Stimulated activated CD8-positive, alpha-beta memory T cell treated with anti-CD3 and anti-CD28 coated beads, Interleukin-15, amount 100 ng/mL, for 1 hour (primary cell): ENCODE results near the gene DNAJC13.

Source experiments
- DNase-seq: peaks from one replicate; pipeline ENCODE4 v3.0.0-alpha.2; 2020; ENCODE audit warnings: low read depth

The DNAJC13 gene

GRCh38 chr3:132461544-132461943, 44.2 kb downstream of the DNAJC13 start:
- DNase-seq = no peak

DNA sequence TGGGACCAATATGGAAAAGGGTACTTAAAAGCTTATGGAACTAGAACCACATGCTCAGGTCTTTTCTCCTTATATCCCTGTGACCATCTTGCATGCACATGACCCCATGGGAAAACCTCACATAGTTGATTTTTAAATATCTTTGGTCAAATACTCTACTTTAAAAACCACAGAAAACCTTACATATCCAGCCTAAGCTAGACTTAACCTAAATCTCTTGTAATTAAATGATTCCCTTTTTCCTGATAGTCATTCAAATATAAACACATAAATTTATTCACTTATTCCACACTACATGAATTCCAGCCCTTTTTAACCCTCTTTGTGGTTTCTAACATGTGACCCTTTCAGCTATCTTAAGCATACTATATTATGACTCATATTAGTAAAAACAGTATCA, 46.8 kb downstream of the DNAJC13 start:
- no peak for DNase-seq

- no peak for DNase-seq
These were observed 52.0 kb downstream of the DNAJC13 start for GRCh38 chr3:132469326-132469725.

DNA sequence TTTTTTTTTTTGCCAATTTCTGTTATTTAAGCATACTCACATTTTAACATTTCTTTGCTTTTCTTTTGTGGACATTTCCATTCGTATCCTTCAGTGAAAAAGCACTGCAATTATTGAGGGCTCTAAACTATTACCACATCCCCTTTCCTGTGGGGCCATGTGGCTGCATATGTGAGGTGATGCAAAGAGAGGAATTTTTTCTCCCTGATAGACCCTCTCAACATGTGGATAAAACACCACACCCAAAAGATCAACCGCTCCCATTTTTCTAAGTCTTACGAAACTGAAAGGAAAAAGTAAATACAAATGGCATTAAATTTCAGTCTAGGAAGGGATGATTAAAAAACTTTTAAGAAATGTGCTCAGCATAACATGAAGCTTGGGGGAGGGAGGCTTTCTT, 68.8 kb downstream of the DNAJC13 start:
- DNase-seq = no peak

DNA sequence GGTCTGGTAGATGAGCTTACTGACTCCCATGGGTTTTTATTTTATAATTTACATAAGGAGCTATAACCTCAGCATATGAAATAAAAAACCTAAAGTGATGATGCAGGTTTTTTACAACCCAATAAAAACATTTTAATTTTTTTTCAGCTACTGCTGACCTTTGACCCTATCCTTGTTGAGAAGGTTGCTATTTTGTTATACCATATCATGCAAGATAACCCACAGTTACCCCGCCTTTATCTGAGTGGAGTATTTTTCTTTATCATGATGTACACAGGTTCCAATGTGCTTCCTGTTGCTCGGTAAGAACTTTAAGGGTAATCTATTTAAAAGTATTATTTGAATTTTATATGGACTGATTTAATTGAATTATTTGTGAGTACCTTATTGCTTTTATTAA, 70.8 kb downstream of the DNAJC13 start:
- DNase-seq = no peak

- DNase-seq = no peak
These were observed 81.8 kb downstream of the DNAJC13 start for GRCh38 chr3:132499071-132499470.

- DNase-seq = no peak
These were observed 86.3 kb downstream of the DNAJC13 start for GRCh38 chr3:132503559-132503958.

- no peak for DNase-seq
These were observed 87.2 kb downstream of the DNAJC13 start for GRCh38 chr3:132504375-132504933.

- DNase-seq = no peak
These were observed 90.4 kb downstream of the DNAJC13 start for GRCh38 chr3:132507657-132508056.

DNA sequence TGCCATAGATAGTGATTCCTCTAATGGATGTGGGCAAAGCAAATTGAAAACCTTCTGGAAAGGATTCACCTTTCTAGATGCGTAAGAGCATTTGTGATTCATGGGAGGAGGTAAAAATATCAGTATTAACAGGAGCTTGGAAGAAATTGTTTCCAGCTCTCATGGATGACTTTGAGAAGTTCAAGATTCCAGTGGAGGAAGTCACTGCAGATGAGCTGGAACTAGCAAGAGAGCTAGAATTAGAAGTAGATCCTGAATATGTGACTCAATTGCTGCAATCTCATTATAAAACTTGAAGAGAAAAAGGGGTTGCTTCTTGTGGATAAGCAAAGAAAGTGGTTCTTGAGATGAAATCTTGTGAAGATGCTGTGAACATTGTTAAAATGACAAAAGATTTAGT, 91.8 kb downstream of the DNAJC13 start:
- no peak for DNase-seq

DNA sequence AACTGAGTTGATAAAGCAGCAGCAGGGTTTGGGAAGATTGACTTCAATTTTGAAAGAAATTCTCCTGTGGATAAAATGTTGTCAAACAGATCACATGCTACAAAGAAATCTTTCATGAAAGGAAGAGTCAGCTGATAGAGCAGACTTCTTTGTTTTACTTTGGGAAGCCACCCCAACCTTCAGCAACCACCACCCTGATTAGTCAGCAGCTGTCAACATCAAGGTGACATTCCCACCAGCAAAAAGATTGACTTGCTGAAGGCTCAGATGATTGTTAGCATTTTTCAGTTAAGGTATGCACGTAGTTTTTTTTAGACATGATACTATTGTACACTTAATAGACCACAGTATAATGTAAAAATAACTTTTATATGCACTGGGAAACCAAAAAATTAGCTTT, 92.2 kb downstream of the DNAJC13 start:
- no peak for DNase-seq

- no peak for DNase-seq
These were observed 95.8 kb downstream of the DNAJC13 start for GRCh38 chr3:132513057-132513456.

GRCh38 chr3:132517311-132517710, 100.0 kb downstream of the DNAJC13 start:
- no peak for DNase-seq

DNA sequence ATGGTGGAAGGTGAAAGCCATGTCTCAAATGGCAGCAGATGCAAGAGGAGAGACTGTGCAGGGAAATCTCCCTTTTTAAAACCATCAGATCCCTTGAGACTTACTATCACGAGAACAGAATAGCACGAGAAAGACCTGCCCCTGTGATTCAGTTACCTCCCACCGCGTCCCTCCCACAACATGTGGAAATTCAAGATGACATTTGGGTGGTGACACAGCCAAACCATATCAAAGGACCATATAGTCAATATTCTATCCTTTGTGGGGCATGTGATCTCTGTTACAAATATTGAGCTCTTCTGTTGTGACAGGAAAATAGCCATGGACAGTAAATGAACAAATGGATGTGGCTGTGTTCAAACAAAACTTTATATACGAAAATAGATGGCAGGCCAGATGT, 102.6 kb downstream of the DNAJC13 start:
- no peak for DNase-seq

DNA sequence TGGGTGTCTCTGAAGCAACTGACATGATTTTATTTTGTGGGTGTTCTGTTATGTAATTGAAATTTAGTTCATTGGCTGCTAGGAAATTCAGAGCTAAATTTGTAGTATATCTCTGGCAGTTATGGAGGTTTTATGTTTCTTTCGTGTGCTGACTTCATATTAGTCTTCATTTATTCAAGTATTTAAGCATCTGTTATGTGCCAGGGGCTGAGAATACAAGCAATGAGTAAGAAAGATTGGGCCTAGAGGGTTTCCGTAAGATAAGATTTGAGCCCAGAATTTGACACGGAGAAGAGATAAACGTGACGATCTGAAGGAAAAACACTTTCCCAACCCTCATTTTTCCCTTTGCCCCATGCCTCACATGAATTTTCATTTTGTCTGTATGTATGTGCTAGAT, 104.6 kb downstream of the DNAJC13 start:
- DNase-seq = no peak

DNA sequence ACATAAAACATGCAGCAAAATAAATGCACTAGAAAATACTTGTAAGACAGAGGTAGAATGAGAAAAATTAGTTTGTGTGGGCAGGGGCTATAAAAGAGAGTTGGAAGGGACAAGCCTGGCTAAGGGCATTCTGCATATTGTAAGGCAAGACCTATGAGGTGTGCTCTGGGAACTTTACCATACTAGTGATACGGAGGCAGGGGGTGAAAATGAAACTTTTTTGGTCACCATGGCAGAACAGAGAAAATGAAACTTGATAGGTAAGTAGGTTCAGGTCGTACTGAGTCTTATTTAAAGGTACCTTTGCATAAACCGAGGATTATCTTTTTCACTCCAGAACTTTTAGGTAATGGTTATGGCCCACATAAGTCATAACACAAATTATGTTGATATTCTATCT, 105.1 kb downstream of the DNAJC13 start:
- no peak for DNase-seq

DNA sequence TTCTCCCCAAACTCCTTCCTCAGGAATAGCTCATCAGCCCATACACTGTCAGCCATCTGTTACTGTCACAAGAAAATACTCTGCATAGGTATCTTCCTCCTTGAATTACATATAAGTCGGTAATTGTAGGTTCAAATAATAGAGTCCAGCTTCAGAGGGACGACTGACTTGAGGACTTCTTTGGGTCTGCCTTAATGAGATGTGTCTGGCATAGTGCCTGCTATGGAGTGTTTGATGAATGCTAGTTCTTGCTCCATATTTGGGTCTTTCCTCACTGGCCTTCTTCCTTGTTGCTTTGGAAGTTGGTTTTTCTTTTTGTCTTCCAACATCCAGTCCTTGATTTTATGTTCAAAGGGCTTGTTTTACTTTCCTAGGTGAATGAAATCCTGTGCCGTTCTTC, 113.3 kb downstream of the DNAJC13 start:
- no peak for DNase-seq

DNA sequence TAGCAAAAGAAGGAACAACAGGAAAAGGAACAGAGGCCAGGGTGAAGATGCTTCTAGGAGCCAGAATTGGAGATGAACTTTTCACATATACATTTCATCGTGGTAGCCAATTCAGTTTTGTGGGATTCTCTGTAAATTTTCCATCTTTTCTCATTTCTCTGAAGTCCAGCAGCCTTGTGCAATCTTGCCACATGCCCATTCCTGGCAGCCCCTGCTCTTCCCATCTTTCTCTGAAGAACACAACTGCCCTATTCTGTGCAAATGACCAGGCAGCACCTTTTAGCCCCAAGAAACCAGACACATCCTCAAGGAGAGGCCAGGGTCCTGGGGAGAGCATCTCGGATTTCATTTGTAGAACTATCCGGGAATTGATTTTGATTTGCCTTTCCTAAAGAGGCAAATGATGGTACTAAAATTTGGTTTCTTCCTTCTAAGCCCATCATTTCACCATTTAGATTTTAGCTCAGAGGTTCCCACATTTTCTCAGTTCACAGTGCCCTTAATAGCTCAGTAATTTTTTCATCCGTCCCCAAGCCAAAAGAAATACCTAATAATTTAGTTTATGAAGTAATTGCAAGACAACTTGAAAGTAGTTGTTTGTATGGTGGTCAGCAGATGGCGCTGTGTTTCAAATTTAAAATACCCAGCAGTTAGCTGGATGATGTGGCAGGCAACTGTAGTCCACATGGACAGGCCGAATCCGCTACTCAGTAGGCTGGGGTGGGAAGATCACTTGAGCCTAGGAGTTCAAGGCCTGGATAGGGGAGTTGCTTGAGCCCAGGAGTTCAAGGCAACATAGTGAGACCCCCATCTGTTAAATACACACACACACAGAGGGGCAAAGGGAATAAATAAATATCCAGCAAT, 118.5 kb downstream of the DNAJC13 start:
- peak; percentile 16 for DNase-seq

DNA sequence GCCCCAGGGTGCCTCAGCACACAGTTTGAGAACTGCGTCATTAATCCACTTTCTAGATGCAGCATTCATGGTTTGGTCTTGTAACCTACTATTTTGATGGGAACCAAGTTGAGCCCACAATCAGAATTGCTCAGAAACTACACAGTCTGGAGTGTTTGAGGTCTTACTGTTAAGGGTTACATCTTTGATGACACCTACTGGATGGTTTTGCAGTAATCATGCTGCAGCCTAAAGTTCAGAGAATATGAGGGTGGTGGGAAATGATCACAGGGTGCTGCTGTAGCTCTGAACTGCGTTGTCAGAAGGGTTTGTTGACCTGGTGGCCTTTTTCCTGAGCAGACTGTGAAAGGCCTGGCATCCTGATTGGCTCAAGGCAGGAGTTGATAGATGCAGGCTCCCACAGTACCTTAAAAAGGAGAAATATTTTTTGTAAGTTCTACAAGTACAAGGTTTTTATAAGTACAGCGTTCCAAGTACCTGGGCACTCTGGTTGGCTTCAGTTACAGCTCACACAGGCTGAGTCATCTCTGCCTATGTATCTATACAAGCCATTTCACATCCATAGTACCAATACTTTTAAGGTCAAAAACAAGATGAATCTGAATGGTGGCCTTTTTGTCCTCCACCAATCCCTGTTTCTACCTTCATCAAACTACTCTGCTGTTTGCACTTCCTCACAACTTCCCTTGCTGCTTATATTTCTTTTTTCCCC, 119.3 kb downstream of the DNAJC13 start:
- DNase-seq = no peak

DNA sequence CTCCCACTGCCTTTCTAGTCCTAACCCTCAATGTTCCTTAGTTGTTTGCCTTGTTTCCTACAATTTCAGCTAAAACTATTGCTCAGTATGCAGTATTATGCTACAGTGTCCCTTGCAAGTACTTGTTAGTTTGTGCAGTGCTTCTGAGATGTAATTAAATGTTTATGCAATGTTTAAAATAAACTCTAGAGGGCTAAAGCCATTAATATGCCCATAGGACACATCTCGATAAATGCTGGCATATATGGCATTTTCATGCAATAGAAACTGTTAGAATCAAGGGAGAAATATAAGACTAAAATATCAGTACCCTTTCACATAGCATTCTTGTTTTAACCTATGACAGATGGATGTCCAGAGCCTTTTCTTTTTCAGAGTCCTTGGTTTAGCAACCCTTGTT, 120.0 kb downstream of the DNAJC13 start:
- no peak for DNase-seq

GRCh38 chr3:132538072-132538471, 120.8 kb downstream of the DNAJC13 start:
- no peak for DNase-seq

GRCh38 chr3:132539681-132540080, 122.4 kb downstream of the DNAJC13 start:
- no peak for DNase-seq

DNA sequence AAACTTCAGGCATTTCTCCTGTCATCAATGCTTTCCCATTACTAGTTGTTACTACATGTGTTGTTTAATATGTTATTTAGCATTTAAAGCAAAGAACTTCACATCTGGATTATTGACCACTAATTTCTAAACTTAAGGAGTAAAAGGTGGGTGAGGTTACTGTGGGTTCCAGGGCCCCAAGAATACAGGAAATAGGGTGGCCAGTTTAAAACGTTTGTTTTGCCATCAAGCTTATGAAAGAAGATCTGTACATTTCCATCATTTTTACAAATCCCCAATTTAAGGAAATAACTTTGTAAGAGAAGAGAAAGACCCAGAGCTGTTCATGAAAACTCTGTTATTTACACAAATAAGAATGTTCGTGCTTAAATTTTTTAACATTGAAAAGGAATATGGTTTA, 125.3 kb downstream of the DNAJC13 start:
- no peak for DNase-seq
